NCI-H1694 (cell line): ENCODE data around the gene LBHD1.
"Not testable (repeated sequence)": the region's sequence is repeated elsewhere in the genome, so short reads cannot be mapped to it uniquely, and the experiment has no call there.

Source experiments
- DNase-seq: peaks from one replicate; lab custom pipeline; 2025; lab: John Stamatoyannopoulos, UW

The LBHD1 gene

DNA sequence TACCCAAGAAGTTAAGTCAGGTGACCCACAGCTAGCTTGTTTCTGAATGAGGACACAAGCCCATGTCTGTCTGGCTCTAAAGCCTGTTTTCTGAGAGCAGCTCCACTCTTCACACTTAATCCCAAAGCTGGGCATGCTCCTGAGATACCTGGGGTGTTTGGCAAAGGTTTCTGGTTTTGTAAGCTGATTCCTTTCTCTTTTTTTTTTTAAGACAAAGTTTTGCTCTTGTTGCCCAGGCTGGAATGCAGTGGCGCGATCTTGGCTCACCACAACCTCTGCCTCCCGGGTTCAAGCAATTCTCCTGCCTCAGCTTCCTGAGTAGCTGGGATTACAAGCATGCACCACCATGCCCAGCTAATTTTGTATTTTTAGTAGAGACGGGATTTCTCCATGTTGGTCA lies 21.6 kb upstream of the LBHD1 start:
- DNase-seq: not testable (repeated sequence)

DNA sequence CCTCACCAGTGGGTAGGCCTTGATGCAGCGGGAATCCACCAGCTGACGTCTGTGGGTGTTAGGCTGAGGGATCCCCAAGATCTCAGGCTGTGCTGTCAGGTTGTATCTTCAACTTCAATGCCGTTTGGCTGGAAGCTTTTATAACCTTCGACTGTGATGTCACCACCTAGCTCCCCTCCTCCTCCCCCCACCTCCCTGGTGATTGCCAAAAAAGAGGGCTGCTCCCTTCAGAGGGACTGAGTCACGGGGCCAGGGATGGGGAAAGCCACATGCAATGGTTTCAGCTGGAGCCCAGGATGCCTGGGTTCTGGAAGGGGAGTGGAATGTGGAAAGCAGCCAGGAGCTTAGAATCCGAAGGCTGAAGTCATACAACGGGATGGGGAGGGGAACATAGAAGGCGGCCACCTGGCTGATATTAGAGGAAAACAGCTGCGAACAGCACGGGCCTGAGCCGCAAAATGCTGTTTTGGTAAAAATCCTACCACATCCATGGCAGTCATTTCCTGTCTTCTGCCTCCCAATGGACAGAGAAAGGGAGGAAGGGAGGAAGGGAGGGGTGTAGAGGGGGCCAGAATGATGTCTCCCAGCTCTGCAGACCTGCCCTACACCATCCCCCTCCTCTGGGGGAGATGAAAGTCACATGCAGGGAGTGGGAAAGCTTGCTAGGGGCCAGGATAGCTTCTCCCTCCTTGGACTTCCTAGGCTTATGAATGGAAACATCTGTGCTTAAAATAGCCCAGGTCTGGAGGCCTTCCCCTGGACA lies 17.5 kb upstream of the LBHD1 start, which contains the start of gene LRRN4CL:
LRRN4CL (minus strand) TSS at position 110 of the 763 bp plus-strand sequence. CDS start 1,022 bp downstream, outside the sequence.
- DNase-seq: peak; percentile 29

DNA sequence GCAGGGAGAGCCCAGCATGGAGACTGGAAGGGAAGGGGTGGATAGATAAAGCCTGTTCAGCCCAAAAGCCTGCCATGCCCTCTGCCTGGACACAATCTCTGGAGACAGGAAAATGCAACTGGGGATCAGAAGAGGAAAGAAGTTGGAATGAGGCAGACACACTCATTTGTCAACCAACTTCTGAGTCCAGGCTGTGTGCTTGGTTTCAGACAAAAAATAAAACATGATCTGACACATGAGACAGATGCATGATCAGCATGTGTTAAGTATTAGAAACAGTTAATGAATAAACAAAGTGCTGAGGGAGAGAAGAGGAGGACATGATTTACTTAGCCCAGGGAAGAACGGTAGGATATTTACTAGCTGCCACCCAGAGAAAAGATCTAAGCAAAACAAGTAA lies 16.4 kb upstream of the LBHD1 start:
- DNase-seq: no peak

DNA sequence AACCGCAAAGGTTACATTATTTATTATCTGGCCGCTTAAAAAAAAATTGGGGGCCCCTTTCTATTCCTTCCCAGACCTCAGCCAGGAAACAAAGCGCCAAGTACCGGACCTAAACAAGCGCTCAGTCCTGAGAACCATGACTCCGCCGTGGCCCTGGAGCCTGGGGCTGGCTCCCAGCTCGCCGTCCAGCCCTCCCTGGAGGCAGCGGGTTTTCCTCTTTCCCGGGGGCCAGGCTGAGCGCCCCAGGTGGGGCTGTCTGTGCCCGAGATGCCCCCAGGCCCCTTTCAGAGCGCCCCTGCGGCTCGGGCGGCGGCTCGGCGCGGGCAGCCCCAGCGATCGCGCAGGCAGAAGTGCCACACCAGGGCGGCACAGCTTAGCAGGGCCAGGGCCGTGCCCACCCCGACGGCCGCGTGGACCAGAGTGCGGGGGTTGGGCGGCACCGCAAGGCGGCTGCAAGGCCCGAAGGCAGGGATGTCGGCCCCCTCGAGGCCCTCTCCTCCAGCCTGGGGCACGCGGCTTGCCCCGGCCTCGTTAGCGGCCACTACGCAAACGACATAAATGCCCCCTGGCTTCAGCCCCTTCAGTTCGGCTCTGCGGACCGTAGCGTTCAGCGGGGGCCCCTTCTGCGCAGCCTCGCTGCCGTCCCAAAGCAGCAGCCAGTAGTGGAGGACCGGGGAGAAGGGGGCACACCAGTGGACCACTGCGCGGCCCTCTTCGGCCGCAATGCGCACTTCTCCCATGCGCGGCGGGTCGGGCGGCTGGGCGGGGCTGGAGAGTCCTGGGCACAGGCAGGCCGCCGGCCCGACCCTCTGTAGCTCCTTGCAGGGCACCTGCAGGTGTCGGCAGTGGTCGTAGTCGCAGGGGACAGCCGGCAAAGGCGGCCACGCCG lies 15.7 kb upstream of the LBHD1 start:
- no peak for DNase-seq

DNA sequence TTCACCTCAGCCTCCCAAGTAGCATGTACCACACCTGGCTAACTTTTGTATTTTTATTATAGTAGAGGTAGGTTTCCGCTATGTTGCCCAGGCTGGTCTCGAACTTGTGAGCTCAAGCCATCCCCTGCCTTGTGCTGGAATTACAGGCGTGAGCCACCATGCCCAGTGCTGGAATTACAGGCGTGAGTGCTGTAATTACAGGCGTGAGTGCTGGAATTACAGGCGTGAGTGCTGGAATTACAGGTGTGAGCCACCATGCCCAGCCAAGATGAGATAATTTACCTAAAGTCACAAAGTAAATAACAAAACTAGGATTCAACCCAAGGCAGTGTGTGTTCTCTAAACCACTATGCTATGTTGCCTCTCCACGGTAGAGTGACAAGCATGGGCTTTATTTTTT lies 10.5 kb upstream of the LBHD1 start:
- no peak for DNase-seq

DNA sequence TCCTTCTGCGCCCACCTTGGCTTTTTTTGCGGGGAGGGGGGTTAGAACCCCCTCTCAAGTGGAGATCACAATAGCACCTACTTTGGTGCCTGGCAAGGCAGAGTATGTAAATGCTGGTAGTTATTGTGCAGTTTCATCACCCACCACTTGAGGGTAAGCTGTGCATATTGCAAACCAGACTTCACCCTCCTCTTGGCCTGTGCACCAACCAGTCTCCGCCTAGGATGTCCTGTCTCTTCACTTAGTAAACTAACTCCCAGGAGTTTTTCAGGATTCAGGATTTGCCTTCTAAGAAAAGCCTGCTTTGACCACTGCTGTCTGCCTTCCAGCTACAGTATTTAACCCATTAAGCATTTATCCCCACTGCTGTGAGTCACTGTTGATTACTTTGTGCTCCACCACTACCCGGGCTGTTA lies 8.8 kb upstream of the LBHD1 start:
- peak; percentile 47 for DNase-seq

DNA sequence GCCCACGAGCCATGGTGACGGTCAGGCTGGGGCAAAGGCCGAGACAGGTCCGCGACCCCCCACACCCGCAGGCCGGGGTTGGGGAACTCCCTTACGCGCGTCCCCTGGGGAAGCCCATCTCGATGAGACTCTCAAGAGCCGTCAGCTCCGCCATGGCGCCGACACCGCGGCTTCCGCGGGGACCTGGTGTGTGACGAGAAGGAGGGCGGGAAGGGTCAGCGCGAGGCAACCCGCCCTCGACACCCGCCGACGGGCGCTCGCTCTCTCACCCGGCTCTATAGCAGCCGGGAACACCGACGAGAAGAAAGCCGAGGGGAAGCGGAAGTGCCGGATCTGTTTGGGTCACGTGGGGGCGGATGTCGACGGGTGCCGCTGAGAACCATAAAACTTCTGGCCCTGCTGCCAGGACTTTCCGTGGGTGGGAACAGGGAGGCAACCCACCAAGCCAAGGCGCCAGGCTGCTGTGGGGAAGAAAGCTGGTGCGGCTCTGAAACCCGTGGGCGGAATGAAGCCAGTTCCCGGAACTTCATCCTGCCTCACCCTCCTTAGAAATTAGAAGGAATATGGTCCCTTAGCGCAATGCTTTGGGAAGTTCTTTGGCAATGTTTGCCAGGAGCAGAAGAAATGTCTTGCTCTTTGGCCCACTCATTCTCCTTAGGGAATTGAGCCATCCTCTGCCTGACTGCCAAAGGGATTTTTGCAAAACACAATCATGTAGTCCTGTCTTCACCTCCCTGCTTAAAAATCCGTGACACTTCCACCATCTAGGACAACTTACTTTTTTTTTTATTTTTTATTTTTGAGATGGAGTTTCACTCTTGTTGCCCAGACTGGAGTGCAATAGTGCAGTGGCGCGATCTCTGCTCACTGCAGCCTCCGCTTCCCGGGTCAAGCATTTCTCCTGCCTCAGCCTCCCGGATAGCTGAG lies 7.0 kb upstream of the LBHD1 start, which contains the start of gene UBXN1:
UBXN1 (minus strand) TSS at position 304 of the 927 bp plus-strand sequence; CDS start at position 154, 150 bp downstream.
- DNase-seq: peak; percentile 65

DNA sequence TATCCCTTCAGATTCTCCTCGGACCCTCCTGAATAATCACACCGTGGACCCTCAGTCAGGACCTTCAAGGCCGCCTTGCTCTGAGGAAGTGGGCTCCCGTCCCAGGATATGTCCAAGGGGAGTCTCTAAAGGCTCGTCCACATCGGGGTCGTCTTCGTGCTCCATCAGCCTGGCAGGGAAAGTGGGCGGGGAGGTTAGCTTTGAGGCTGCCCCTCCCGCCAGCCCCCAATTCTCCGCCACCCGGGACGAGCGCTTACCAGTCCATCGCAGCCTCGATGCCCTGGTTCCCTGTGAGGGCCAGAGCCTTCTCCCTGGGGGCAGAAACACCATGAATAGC lies 6.3 kb upstream of the LBHD1 start:
- DNase-seq: no peak

DNA sequence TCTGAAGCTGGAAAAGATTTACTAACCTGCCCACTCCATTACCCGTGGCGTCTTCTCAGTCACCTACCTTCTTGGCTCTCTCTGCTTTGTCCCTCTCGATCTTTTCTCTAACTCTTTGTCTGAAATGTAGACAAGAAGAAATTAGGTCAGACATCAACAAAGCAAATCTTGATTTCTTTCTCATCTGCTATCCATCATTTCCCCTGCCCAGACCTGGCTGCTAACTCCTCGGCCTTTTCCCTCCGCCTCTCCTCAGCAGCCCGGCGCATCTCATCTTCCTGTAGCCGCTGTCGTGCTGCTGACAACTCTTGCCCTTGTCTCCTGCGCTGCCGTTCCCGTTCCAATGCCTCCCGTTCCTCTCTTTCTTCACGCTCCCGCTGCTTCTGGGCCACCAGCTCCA lies 5.6 kb upstream of the LBHD1 start:
- DNase-seq: no peak

DNA sequence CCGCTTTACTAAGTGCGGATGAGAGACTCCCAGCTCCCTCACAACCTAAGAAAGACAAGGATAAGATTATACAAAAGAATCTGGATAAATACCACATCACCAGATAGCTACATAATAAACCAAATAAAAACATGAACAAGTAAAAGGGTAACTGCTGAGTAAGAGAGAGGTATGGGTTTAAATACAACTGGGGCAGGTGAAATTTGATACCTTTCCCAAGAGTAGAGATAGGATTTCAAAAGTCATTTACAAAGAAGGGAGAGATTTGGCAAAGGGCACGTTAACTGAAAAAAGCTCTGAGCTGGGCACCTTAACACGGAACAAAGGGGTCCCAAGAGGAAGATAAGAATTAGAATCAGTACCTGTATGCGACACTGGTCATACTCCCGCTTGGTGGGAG lies 5.1 kb upstream of the LBHD1 start:
- DNase-seq: no peak

DNA sequence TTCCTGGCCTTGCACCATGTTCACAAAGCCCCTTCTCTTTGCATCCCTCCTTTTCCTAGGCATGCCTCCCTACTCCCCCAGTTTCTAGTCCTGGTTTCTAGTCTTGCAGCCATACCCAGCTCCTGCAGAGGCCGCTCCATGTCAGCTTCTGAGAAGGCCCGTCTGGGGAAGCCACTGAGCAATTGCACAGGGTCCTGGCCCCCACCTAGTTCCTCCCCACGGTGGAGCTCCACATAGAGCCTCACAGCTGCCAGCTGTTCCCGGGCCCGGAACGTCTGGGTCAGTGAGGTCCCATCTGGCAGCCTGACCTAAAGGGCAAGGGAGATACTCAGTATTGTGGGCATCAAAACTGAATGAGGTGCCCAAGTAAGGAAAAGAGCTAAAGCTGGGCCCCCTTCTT lies 4.6 kb upstream of the LBHD1 start:
- DNase-seq: no peak

DNA sequence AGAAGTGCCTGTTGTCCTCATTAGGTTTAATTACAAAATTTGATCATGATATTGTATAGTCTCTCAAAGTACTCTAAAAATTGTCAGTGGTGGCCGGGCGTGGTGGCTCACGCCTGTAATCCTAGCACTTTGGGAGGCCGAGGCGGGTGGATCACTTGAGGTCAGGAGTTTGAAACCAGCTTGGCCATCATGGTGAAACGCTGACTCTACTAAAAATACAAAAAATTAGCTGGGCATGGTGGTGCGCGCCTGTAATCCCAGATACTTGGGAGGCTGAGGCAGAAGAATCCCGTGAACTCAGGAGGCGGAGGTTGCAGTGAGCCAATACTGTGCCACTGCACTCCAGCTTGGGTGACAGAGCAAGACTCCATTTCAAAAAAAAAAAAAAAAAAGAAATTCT lies 3.3 kb upstream of the LBHD1 start:
- not testable (repeated sequence) for DNase-seq

DNA sequence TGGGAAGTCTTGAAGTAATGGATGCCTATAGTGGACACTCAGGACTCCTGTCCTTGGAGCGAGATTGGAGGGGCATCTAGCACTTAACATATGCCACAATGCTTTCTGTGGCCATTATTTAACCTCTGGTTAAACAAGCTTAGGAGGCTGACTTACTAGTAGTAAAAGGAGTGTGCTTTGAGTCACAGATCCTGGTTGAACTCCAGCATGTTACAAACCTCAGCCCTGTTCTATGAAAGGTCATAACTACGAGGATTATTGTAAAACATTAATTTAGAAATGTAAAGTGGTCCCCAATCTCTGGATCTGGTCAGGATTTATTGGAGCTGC lies 1.1 kb upstream of the LBHD1 start:
- DNase-seq: no peak

DNA sequence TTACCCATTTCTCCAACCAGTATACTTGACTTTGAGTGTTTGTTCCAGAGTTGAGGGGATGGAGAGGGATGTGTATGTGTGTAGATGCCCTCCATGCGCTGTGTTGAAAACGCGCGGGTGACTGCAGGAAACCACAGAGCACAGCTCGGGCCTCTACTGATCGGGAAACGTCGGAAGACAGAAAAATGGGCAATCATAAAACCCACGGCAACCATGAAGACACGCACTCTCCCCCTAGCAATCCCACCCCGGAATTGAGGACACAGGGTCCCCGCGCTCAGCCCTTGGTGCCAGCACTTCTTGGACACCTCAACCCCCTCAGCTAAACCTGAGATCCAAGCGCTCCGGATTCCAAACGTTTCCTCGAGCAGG lies 845 bp downstream of the LBHD1 start:
- DNase-seq: no peak

DNA sequence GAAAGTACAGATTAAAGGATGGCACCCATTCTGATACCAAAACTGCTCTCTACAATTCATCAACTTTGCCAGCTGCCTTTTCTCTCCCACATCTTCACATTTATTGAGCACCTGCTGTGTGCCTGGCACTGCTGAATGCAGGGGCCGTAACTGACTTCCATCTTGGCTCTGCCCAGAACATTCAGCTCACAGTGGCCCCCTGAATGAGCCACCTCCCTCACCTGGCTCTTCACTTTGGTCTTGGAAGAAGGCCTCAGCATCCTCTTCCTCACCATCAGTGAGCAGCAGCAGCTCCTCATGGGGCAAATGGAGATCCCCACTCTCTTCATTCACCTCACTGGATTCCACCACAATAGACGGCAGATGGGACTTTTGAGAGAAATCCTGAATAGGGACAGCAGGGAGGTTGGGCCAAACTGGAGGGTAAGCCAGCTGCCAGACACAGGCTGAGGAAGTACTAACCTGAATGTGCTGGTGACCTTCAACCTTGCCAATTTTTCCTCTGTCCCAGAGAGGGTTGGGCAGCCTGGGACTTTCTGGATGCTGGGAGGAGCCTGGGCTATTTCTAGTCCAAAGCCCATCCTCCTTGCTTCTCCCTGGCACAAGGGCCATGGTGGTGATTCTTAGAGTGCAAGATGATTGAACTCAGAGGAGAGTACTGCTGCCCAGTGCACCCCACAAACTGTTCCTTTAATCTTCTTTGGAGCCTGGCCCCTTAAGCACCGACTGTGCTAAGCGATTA lies 2.5 kb downstream of the LBHD1 start:
- peak; percentile 15 for DNase-seq

DNA sequence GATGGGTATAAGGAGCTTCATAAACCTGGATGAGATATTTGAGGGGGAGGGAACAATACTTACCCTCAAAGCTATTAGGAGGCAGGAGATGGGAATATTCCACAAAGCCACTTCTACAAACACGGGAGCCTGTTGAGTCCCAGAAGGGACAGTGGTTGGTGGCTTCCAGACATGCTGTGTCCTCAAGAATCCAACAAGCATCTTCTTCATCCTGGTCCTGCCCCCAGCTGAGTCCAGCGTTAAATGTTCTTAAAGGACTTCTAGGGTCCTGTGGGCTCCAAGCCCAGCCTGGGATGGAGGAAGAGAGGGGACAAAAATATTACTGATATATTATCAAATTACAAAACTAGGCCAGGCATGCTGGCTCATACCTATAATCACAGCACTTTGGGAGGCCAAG lies 4.6 kb downstream of the LBHD1 start:
- DNase-seq: no peak

DNA sequence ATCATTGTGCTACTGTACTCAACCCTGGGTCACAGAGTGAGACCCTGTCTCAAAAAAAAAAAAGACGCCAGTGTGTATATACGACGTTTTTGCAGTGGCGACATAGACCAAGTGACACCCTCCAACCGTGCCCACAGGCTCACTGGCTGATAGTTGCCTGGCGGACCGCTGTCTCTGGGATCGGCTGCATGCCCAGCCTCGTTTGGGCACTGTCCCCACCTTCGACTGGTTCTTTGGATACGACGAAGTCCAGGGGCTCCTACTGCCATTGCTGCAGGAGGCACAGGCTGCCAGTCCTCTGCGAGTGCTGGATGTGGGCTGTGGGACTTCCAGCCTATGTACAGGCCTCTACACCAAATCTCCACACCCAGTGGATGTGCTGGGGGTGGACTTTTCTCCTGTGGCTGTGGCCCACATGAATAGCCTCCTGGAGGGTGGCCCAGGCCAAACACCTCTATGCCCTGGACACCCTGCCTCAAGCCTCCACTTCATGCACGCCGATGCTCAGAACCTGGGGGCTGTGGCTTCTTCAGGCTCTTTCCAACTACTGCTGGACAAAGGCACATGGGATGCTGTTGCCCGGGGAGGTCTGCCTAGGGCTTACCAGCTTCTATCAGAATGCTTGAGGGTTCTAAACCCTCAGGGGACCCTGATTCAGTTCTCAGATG lies 5.7 kb downstream of the LBHD1 start:
- DNase-seq: no peak

DNA sequence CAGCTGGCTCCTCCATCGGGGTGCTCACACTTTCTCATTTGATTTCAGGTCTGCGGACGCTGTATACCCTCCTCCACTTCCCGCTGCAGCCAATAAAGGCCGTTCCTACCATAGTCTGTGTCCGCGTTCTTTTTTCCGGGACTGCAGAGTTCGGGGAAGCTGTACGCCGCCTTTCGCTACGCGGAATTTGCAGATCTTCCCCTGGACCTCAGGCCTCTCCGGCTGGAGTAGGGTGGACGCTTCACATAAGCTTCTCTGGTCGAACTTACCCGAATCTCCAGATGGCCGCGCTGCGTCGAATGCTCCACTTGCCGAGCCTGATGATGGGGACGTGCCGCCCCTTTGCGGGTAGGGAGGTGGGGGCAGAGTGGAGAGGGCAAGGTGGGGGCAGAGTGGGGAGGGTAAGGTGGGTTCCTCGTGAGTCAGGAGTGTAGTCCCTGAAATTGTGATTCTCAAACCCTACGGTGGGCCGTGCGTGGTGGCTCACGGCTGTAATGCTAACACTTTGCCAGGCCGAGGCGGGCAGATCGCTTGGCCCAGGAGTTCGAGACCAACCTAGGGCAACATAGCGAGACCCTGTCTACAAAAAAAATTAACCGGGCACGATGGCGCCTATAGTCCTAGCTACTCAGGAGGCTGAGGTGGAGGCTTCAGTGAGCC lies 6.3 kb downstream of the LBHD1 start:
- DNase-seq: no peak

DNA sequence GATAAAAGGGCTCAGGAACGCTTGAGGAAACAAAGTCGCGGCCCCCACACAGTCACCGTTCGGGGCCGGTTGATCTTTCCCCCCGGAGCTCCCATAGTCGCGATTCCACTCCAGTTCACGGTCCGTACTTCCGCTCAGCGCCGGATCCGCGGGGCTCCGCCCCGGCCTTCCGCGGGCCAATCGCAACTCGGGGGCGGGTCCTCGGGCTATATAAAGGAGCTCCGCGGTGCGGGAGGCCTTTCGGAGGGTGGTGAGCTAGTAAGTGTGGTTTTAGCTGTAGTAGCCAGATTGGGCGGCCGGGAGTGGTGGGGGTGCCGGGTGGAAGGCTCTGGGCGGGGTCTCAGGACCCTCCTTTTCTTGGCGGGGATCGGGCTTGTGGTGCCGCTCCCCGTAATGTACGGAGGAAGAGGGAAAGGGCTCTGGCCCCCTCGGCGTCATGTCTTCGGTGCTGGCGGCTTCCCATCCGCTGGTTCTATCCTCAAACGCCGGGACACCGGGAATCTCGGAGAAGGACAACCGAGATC lies 6.9 kb downstream of the LBHD1 start, which contains the start of the genes C11orf98 and CSKMT:
C11orf98 (minus strand) TSS at position 136 of the 524 bp plus-strand sequence; CDS start at position 95, 41 bp downstream.
CSKMT (plus strand) TSS at position 238 of the 524 bp plus-strand sequence. CDS start 568 bp downstream, outside the sequence.
- DNase-seq: peak; percentile 70
